Measurements from ENCODE around the gene IFNLR1.

IFNLR1 gene

GRCh38 chr1:24203404-24203803, 16.3 kb upstream of the IFNLR1 start:
- Histone ChIP-seq H3K36me3 (ENCODE audit: control insufficient read depth, low read depth, low read length) (no peaks in the 10 kb centered on the region), H3K27me3 (ENCODE audit: control insufficient read depth, insufficient read depth, low read length) (no peaks in the 10 kb centered on the region), H3K9ac (ENCODE audit: low read length) (no peak overlapping the region), H3K4me1 (ENCODE audit: control insufficient read depth, low read depth, low read length) (no peaks in the 10 kb centered on the region), H3K4me3 (ENCODE audit: low read length) (no peak overlapping the region), H3K27ac (ENCODE audit: low read length) (no peak overlapping the region), H3K9me3 (ENCODE audit: control insufficient read depth, low read depth, low read length) (no peaks in the 10 kb centered on the region)

GRCh38 chr1:24202987-24203386, 15.9 kb upstream of the IFNLR1 start:
- Histone ChIP-seq H3K4me1 (ENCODE audit: control insufficient read depth, low read depth, low read length) (no peaks in the 10 kb centered on the region), H3K36me3 (ENCODE audit: control insufficient read depth, low read depth, low read length) (no peaks in the 10 kb centered on the region), H3K9me3 (ENCODE audit: control insufficient read depth, low read depth, low read length) (no peaks in the 10 kb centered on the region), H3K27ac (ENCODE audit: low read length) (no peak overlapping the region), H3K4me3 (ENCODE audit: low read length) (no peak overlapping the region), H3K9ac (ENCODE audit: low read length) (no peak overlapping the region), H3K27me3 (ENCODE audit: control insufficient read depth, insufficient read depth, low read length) (no peaks in the 10 kb centered on the region)

- Histone ChIP-seq H3K36me3 (ENCODE audit: control insufficient read depth, low read depth, low read length) (no peaks in the 10 kb centered on the region), H3K9me3 (ENCODE audit: control insufficient read depth, low read depth, low read length) (no peaks in the 10 kb centered on the region), H3K27ac (ENCODE audit: low read length) (no peak overlapping the region), H3K9ac (ENCODE audit: low read length) (no peak overlapping the region), H3K4me1 (ENCODE audit: control insufficient read depth, low read depth, low read length) (no peaks in the 10 kb centered on the region), H3K4me3 (ENCODE audit: low read length) (no peak overlapping the region), H3K27me3 (ENCODE audit: control insufficient read depth, insufficient read depth, low read length) (no peaks in the 10 kb centered on the region)
These were observed 15.5 kb upstream of the IFNLR1 start for GRCh38 chr1:24202556-24202955.

- Histone ChIP-seq H3K4me3 (ENCODE audit: low read length) (no peak overlapping the region), H3K27ac (ENCODE audit: low read length) (no peak overlapping the region), H3K4me1 (ENCODE audit: control insufficient read depth, low read depth, low read length) (no peaks in the 10 kb centered on the region), H3K9ac (ENCODE audit: low read length) (no peak overlapping the region), H3K9me3 (ENCODE audit: control insufficient read depth, low read depth, low read length) (no peaks in the 10 kb centered on the region), H3K36me3 (ENCODE audit: control insufficient read depth, low read depth, low read length) (no peaks in the 10 kb centered on the region), H3K27me3 (ENCODE audit: control insufficient read depth, insufficient read depth, low read length) (no peaks in the 10 kb centered on the region)
These were observed 14.9 kb upstream of the IFNLR1 start for GRCh38 chr1:24201941-24202440.

- H3K27me3 ChIP-seq (ENCODE audit: control insufficient read depth, insufficient read depth, low read length) = no peaks in the 10 kb centered on the region
- H3K36me3 ChIP-seq (ENCODE audit: control insufficient read depth, low read depth, low read length) = no peaks in the 10 kb centered on the region
- H3K9me3 ChIP-seq (ENCODE audit: control insufficient read depth, low read depth, low read length) = no peaks in the 10 kb centered on the region
- no peaks in the 10 kb centered on the region for H3K4me1 ChIP-seq (ENCODE audit: control insufficient read depth, low read depth, low read length)
- H3K27ac ChIP-seq (ENCODE audit: low read length) = no peak overlapping the region
- H3K9ac ChIP-seq (ENCODE audit: low read length) = no peak overlapping the region
- H3K4me3 ChIP-seq (ENCODE audit: low read length) = no peak overlapping the region
These were observed 12.3 kb upstream of the IFNLR1 start for GRCh38 chr1:24199291-24199900.

DNA sequence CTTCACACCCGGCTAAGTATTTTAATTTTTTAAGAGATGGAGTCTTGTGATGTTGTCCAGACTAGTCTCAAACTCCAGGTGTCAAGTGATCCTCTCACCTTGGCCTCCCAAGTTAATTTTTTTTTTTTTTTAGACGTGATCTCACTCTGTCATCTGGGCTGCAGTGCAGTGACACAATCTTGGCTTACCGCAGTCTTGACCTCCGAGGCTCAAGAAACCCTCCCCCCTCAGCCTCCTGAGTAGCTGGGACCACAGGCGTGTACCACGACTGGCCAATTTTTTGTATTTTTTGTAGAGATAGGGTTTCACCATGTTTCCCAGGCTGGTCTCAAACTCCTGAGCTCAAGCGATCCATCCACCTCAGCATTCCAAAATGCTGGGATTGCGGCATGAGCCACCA, 11.7 kb upstream of the IFNLR1 start:
- no peaks in the 10 kb centered on the region for H3K27me3 ChIP-seq (ENCODE audit: control insufficient read depth, insufficient read depth, low read length)
- no peaks in the 10 kb centered on the region for H3K4me1 ChIP-seq (ENCODE audit: control insufficient read depth, low read depth, low read length)
- H3K4me3 ChIP-seq (ENCODE audit: low read length) = no peak overlapping the region
- H3K9ac ChIP-seq (ENCODE audit: low read length) = no peak overlapping the region
- no peak overlapping the region for H3K27ac ChIP-seq (ENCODE audit: low read length)
- H3K9me3 ChIP-seq (ENCODE audit: control insufficient read depth, low read depth, low read length) = no peaks in the 10 kb centered on the region
- no peaks in the 10 kb centered on the region for H3K36me3 ChIP-seq (ENCODE audit: control insufficient read depth, low read depth, low read length)

GRCh38 chr1:24195874-24196273, 8.8 kb upstream of the IFNLR1 start:
- Histone ChIP-seq H3K9ac (ENCODE audit: low read length) (no peak overlapping the region), H3K4me3 (ENCODE audit: low read length) (no peak overlapping the region), H3K9me3 (ENCODE audit: control insufficient read depth, low read depth, low read length) (no peaks in the 10 kb centered on the region), H3K27me3 (ENCODE audit: control insufficient read depth, insufficient read depth, low read length) (no peaks in the 10 kb centered on the region), H3K27ac (ENCODE audit: low read length) (no peak overlapping the region), H3K4me1 (ENCODE audit: control insufficient read depth, low read depth, low read length) (no peaks in the 10 kb centered on the region), H3K36me3 (ENCODE audit: control insufficient read depth, low read depth, low read length) (no peaks in the 10 kb centered on the region)

DNA sequence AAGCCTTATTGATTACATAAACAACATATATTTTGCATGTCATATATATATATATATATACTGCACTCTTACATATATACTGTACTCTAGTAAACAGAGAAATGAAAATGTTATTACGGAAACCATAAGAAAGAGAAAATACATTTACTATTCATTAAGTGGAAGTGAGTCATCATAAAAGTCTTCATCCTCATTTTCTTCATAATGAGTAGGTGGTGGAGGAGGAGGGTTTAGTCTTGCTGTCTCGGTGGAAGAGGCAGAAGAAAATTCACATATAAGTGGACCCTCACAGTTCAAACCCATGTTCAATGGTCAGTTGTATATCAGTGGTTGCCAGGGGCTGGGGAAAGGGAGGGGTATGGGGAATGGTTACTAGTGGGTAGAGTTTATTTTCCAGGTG, 8.0 kb upstream of the IFNLR1 start:
- no peaks in the 10 kb centered on the region for H3K27me3 ChIP-seq (ENCODE audit: control insufficient read depth, insufficient read depth, low read length)
- H3K9me3 ChIP-seq (ENCODE audit: control insufficient read depth, low read depth, low read length) = no peaks in the 10 kb centered on the region
- H3K27ac ChIP-seq (ENCODE audit: low read length) = no peak overlapping the region
- no peak overlapping the region for H3K4me3 ChIP-seq (ENCODE audit: low read length)
- H3K36me3 ChIP-seq (ENCODE audit: control insufficient read depth, low read depth, low read length) = no peaks in the 10 kb centered on the region
- no peak overlapping the region for H3K9ac ChIP-seq (ENCODE audit: low read length)
- H3K4me1 ChIP-seq (ENCODE audit: control insufficient read depth, low read depth, low read length) = no peaks in the 10 kb centered on the region

- Histone ChIP-seq H3K27me3 (ENCODE audit: control insufficient read depth, insufficient read depth, low read length) (peaks cover 7% of the 10 kb centered on the region), H3K4me1 (ENCODE audit: control insufficient read depth, low read depth, low read length) (no peaks in the 10 kb centered on the region), H3K4me3 (ENCODE audit: low read length) (no peak overlapping the region), H3K36me3 (ENCODE audit: control insufficient read depth, low read depth, low read length) (no peaks in the 10 kb centered on the region), H3K9ac (ENCODE audit: low read length) (no peak overlapping the region), H3K9me3 (ENCODE audit: control insufficient read depth, low read depth, low read length) (no peaks in the 10 kb centered on the region), H3K27ac (ENCODE audit: low read length) (no peak overlapping the region)
These were observed 6.0 kb upstream of the IFNLR1 start for GRCh38 chr1:24193046-24193445.

GRCh38 chr1:24191860-24192259, 4.8 kb upstream of the IFNLR1 start:
- Histone ChIP-seq H3K36me3 (ENCODE audit: control insufficient read depth, low read depth, low read length) (no peaks in the 10 kb centered on the region), H3K27me3 (ENCODE audit: control insufficient read depth, insufficient read depth, low read length) (peaks cover 11% of the 10 kb centered on the region), H3K9me3 (ENCODE audit: control insufficient read depth, low read depth, low read length) (no peaks in the 10 kb centered on the region), H3K9ac (ENCODE audit: low read length) (no peak overlapping the region), H3K4me3 (ENCODE audit: low read length) (no peak overlapping the region), H3K27ac (ENCODE audit: low read length) (no peak overlapping the region), H3K4me1 (ENCODE audit: control insufficient read depth, low read depth, low read length) (no peaks in the 10 kb centered on the region)

DNA sequence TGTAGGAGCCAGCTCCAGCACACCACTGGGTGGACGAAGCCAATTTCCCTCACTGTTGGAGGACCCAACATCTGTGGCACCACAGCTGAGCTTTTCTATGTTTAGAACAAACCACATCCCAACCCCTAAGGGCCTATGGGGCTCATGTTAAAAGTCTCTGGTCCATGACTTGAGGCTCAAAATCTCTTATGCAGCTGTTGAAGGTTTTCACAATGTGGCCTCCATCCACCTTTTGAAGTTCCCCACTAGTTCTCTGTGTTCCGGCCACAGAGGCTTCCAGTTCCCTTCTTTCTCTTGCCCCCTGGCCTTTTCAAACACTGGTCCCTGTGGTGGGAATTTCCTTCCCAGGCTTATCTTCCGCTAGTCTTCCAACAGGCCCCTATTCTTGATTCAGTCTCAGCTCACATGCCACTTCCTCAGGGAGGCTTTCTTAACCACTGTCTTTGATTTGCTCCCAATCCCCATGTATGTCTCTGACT, 3.9 kb upstream of the IFNLR1 start:
- Histone ChIP-seq H3K4me3 (ENCODE audit: low read length) (no peak overlapping the region), H3K27me3 (ENCODE audit: control insufficient read depth, insufficient read depth, low read length) (peaks cover 16% of the 10 kb centered on the region), H3K36me3 (ENCODE audit: control insufficient read depth, low read depth, low read length) (no peaks in the 10 kb centered on the region), H3K4me1 (ENCODE audit: control insufficient read depth, low read depth, low read length) (peaks cover 5% of the 10 kb centered on the region), H3K9ac (ENCODE audit: low read length) (no peak overlapping the region), H3K27ac (ENCODE audit: low read length) (no peak overlapping the region), H3K9me3 (ENCODE audit: control insufficient read depth, low read depth, low read length) (no peaks in the 10 kb centered on the region)

DNA sequence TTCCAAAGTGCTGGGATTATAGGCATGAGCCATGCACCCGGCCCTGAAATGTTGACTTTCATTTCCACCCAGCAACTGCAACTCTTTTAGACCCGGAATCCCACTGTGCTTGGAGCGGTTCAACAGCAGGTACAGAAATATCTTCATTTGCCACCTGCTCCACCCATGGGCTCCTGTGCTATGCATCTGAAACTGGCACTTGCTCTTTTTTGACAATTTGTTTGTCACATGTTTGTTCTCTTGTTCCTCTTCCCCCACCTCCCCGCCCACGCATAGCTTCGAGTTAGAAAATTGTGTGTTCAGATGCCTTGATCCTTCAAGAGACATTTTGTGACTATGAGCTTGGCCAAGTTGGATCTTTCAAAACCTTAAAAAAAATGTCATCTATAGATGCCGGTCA, 2.4 kb upstream of the IFNLR1 start:
- Histone ChIP-seq H3K9me3 (ENCODE audit: control insufficient read depth, low read depth, low read length) (no peaks in the 10 kb centered on the region), H3K4me1 (ENCODE audit: control insufficient read depth, low read depth, low read length) (peaks cover 5% of the 10 kb centered on the region), H3K27me3 (ENCODE audit: control insufficient read depth, insufficient read depth, low read length) (peaks cover 16% of the 10 kb centered on the region), H3K27ac (ENCODE audit: low read length) (no peak overlapping the region), H3K36me3 (ENCODE audit: control insufficient read depth, low read depth, low read length) (no peaks in the 10 kb centered on the region), H3K9ac (ENCODE audit: low read length) (no peak overlapping the region), H3K4me3 (ENCODE audit: low read length) (no peak overlapping the region)

All from iPS-18a (cell line).